HepG2 (cell line): ENCODE data around the gene WSB2. TPM values are rescaled to one million over a fixed set of nuclear protein-coding genes. Genes with fewer than 3 reads are reported as not detected.

Experiments
- AKAP8 ChIP-seq: sonication (generic); formaldehyde crosslinking; IDR thresholded peaks from 2 replicates; pipeline ENCODE4 v1.5.1; 2020; ENCODE audit warnings: mild to moderate bottlenecking, missing genetic modification reagents
- GATAD2A ChIP-seq: IDR thresholded peaks from 2 replicates; pipeline ENCODE4 v1.6.1; 2016
- IRX3 ChIP-seq: sonication (generic); formaldehyde crosslinking; IDR thresholded peaks from 2 replicates; pipeline ENCODE4 v1.8.1; 2023; ENCODE audit warnings: mild to moderate bottlenecking, low read depth, missing genetic modification reagents, borderline replicate concordance
- JARID2 ChIP-seq: sonication (generic); formaldehyde crosslinking; IDR thresholded peaks from 2 replicates; pipeline ENCODE4 v1.8.1; 2023; ENCODE audit warnings: missing genetic modification reagents, inconsistent platforms; ENCODE audit not compliant: insufficient replicate concordance
- POGZ ChIP-seq: sonication (generic); formaldehyde crosslinking; IDR thresholded peaks from 2 replicates; pipeline ENCODE4 v1.4.0; 2020; ENCODE audit warnings: mild to moderate bottlenecking, missing genetic modification reagents
- POLR2G ChIP-seq: fragments of 200-400 bp; formaldehyde crosslinking; IDR thresholded peaks from 2 replicates; pipeline ENCODE4 v1.6.1; 2018; ENCODE audit warnings: mild to moderate bottlenecking, low read depth, low read length, moderate library complexity
- RARG ChIP-seq: sonication (generic); formaldehyde crosslinking; IDR thresholded peaks from 2 replicates; pipeline ENCODE4 v1.4.0; 2020; ENCODE audit warnings: low read depth, mild to moderate bottlenecking, missing genetic modification reagents
- TBP ChIP-seq: sonication (generic); formaldehyde crosslinking; IDR thresholded peaks from 2 replicates; pipeline ENCODE4 v1.5.0; 2020; ENCODE audit warnings: missing genetic modification reagents
- ZBTB1 ChIP-seq: sonication (generic); formaldehyde crosslinking; IDR thresholded peaks from 2 replicates; pipeline ENCODE4 v1.4.0; 2020; ENCODE audit warnings: missing genetic modification reagents, borderline replicate concordance
- ZFX ChIP-seq: sonication (generic); formaldehyde crosslinking; IDR thresholded peaks from 2 replicates; pipeline ENCODE4 v1.4.0; 2020; ENCODE audit warnings: mild to moderate bottlenecking, low read depth, missing genetic modification reagents, moderate library complexity
- ZNF12 ChIP-seq: sonication (generic); formaldehyde crosslinking; IDR thresholded peaks from 2 replicates; pipeline ENCODE4 v1.5.0; 2020; ENCODE audit warnings: missing genetic modification reagents
- ZNF431 ChIP-seq: sonication (generic); formaldehyde crosslinking; IDR thresholded peaks from 2 replicates; pipeline ENCODE4 v1.9.0; 2022; ENCODE audit warnings: missing genetic modification reagents, low read depth, mild to moderate bottlenecking, borderline replicate concordance
- ZNF891 ChIP-seq: sonication (generic); formaldehyde crosslinking; IDR thresholded peaks from 2 replicates; pipeline ENCODE4 v1.5.0; 2020; ENCODE audit warnings: mild to moderate bottlenecking, missing genetic modification reagents
- polyA plus RNA-seq, 8 experiments: library from polyadenylated mRNA; depleted of rRNA in 3 of 8; stranded (reverse) in 7 of 8; unstranded in 1 of 8; fragments of >200 nt; fragmentation: Illumina TruSeq in 4 of 8; extraction: Trizol in 4 of 8; gene quantifications; 2 replicates each; pipeline versions ENCODE4 v1.2.1 to v1.2.3, GENCODE V29; 2011 to 2016; ENCODE audit warnings: low read depth in 4 of 8, missing spikeins in 1 of 8, mixed read lengths in 1 of 8; ENCODE audit not compliant: insufficient read depth in 1 of 8
- total RNA-seq, 5 experiments: library from RNA; depleted of rRNA; stranded (reverse); fragments of >200 nt; fragmentation: Illumina TruSeq; extraction: Trizol; gene quantifications; 2 replicates each; pipeline ENCODE4 v1.2.3, GENCODE V29; 2016; ENCODE audit warnings: low read depth in 1 of 5
- TF ChIP-seq, protein P1 (sequence below): sonication (generic); formaldehyde crosslinking; conservative IDR thresholded peaks from 2 replicates; pipeline ENCODE4 v1.8.1; 2023; ENCODE audit warnings: missing genetic modification reagents
- TF ChIP-seq, protein P2 (sequence below): fragments of 450-650 bp; IDR thresholded peaks from 2 replicates; pipeline ENCODE4 v1.6.1; 2016
- TF ChIP-seq, protein P3 (sequence below): sonication (generic); formaldehyde crosslinking; IDR thresholded peaks from 2 replicates; pipeline ENCODE4 v1.4.0; 2020; ENCODE audit warnings: missing genetic modification reagents
- TF ChIP-seq, protein P4 (sequence below): sonication (generic); formaldehyde crosslinking; IDR thresholded peaks from 2 replicates; pipeline ENCODE4 v1.8.0; 2022; ENCODE audit warnings: missing genetic modification reagents, mild to moderate bottlenecking, inconsistent platforms, borderline replicate concordance
- TF ChIP-seq, protein P5 (sequence below): sonication (generic); formaldehyde crosslinking; IDR thresholded peaks from 2 replicates; pipeline ENCODE4 v1.5.0; 2020; ENCODE audit warnings: missing genetic modification reagents
- TF ChIP-seq, protein P6 (sequence below): IDR thresholded peaks from 2 replicates; pipeline ENCODE4 v1.6.1; 2016; ENCODE audit warnings: mild to moderate bottlenecking, missing biosample characterization, missing genetic modification reagents
- TF ChIP-seq, protein P7 (sequence below), 2 experiments: fragments of 450-650 bp in 1 of 2; sonication (generic) in 1 of 2; formaldehyde crosslinking; IDR thresholded peaks; 2 replicates each; pipeline versions ENCODE4 v1.5.0 to v1.8.0; 2020 to 2022; ENCODE audit warnings: mild to moderate bottlenecking in 1 of 2, missing genetic modification reagents in 1 of 2
- TF ChIP-seq, protein P8 (sequence below): sonication (generic); IDR thresholded peaks from 2 replicates; pipeline ENCODE4 v1.6.1; 2016; ENCODE audit warnings: low read depth, borderline replicate concordance

WSB2 gene
- total and polyA plus RNA-seq, 2 of the 13 experiments (the other 11 are each of a cell fraction or from before 2014, with no cell fraction given) = 31.0 to 82.8 TPM

DNA sequence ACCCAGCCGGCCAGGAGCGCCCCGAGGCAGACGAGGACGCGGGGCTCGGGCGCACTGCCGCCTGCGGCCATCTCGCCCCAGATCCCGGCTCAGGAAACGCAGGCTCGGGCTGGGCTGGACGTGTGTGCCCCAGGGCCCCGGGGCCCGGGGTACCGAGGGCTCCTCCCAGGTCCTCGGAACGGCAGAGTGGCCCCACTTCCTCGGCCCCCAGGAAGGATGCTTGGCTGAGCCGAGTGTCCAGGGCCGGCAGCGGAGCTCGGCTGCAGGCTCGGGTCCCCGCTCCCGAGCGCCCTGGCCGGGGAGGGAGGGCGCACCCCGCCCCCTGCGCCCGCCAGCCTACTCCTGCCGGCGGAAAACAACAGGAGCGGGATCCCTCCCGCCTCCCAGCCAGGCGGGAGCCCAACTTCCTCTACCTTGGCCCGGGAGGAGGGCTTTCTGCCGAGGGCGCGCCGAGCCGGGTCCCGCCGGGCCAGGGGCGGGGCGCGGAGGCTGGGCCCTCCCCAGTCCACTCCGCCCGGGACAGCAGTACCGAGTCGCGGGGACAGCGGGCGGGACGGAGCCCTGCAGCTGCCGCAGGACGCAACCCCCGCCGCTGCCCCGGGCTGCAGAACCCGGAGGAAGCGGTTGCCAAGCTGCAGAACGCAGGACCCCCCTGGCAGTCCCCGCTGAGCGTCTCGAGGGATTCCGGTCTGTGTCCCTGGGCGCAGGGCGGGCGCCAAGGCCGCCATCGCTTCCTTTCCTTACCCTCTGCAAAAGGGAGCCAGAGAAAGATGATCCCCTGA lies 42.8 kb upstream of the WSB2 start, which contains the start of gene VSIG10 (continued):
- TF ChIP-seq, protein P1, sequence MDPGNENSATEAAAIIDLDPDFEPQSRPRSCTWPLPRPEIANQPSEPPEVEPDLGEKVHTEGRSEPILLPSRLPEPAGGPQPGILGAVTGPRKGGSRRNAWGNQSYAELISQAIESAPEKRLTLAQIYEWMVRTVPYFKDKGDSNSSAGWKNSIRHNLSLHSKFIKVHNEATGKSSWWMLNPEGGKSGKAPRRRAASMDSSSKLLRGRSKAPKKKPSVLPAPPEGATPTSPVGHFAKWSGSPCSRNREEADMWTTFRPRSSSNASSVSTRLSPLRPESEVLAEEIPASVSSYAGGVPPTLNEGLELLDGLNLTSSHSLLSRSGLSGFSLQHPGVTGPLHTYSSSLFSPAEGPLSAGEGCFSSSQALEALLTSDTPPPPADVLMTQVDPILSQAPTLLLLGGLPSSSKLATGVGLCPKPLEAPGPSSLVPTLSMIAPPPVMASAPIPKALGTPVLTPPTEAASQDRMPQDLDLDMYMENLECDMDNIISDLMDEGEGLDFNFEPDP (CRISPR knock-in tag) = no peak
- TF ChIP-seq, protein P2, sequence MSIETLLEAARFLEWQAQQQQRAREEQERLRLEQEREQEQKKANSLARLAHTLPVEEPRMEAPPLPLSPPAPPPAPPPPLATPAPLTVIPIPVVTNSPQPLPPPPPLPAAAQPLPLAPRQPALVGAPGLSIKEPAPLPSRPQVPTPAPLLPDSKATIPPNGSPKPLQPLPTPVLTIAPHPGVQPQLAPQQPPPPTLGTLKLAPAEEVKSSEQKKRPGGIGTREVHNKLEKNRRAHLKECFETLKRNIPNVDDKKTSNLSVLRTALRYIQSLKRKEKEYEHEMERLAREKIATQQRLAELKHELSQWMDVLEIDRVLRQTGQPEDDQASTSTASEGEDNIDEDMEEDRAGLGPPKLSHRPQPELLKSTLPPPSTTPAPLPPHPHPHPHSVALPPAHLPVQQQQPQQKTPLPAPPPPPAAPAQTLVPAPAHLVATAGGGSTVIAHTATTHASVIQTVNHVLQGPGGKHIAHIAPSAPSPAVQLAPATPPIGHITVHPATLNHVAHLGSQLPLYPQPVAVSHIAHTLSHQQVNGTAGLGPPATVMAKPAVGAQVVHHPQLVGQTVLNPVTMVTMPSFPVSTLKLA = no peak
- TF ChIP-seq, protein P3, sequence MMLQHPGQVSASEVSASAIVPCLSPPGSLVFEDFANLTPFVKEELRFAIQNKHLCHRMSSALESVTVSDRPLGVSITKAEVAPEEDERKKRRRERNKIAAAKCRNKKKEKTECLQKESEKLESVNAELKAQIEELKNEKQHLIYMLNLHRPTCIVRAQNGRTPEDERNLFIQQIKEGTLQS = no peak
- TF ChIP-seq, protein P4, sequence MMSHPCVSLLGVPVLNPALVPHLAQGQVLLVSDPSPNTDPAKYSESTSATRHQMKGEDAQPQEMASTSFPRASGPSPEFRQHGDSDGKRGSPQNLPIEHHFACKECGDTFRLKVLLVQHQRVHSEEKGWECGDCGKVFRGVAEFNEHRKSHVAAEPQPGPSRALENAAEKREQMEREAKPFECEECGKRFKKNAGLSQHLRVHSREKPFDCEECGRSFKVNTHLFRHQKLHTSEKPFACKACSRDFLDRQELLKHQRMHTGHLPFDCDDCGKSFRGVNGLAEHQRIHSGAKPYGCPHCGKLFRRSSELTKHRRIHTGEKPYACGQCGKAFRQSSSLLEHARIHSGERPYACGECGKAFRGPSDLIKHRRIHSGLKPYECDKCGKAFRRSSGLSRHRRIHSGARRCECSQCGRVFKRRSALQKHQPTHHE (CRISPR knock-in tag) = peak; percentile 44; the same call in 1 of the 2 replicates
- TF ChIP-seq, protein P5, sequence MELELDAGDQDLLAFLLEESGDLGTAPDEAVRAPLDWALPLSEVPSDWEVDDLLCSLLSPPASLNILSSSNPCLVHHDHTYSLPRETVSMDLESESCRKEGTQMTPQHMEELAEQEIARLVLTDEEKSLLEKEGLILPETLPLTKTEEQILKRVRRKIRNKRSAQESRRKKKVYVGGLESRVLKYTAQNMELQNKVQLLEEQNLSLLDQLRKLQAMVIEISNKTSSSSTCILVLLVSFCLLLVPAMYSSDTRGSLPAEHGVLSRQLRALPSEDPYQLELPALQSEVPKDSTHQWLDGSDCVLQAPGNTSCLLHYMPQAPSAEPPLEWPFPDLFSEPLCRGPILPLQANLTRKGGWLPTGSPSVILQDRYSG (CRISPR knock-in tag) = no peak
- TF ChIP-seq, protein P6, sequence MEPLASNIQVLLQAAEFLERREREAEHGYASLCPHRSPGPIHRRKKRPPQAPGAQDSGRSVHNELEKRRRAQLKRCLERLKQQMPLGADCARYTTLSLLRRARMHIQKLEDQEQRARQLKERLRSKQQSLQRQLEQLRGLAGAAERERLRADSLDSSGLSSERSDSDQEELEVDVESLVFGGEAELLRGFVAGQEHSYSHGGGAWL = peak; percentile 58; the same call in 1 of the 2 replicates
- TF ChIP-seq ZBTB1 (CRISPR knock-in tag) = no peak
- 0 out of 2 replicates have a peak, but pooled peaks have one; percentile 31 for TF ChIP-seq ZNF431
- TF ChIP-seq GATAD2A (CRISPR knock-in tag) = no peak
- TF ChIP-seq TBP (CRISPR knock-in tag) = no peak
- peak; percentile 87 for TF ChIP-seq POLR2G
- TF ChIP-seq RARG (CRISPR knock-in tag) = no peak
- TF ChIP-seq ZFX (CRISPR knock-in tag) = peak; percentile 67
- TF ChIP-seq IRX3 (CRISPR knock-in tag) = no peak; the same call in 1 of the 2 replicates
- TF ChIP-seq POGZ (CRISPR knock-in tag) = peak; percentile 22; the same call in 1 of the 2 replicates
- TF ChIP-seq, protein P7, sequence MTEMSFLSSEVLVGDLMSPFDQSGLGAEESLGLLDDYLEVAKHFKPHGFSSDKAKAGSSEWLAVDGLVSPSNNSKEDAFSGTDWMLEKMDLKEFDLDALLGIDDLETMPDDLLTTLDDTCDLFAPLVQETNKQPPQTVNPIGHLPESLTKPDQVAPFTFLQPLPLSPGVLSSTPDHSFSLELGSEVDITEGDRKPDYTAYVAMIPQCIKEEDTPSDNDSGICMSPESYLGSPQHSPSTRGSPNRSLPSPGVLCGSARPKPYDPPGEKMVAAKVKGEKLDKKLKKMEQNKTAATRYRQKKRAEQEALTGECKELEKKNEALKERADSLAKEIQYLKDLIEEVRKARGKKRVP (CRISPR knock-in tag; IDR thresholded peaks at IDR 0.05) = peak in 1 of 2 experiments; percentile 58; a peak in 1 of 4 replicates
- TF ChIP-seq ZNF12 (CRISPR knock-in tag) = no peak
- TF ChIP-seq ZNF891 (CRISPR knock-in tag) = peak; percentile 28; the same call in 1 of the 2 replicates
- TF ChIP-seq AKAP8 = no peak
- TF ChIP-seq JARID2 (CRISPR knock-in tag) = no peak
- TF ChIP-seq, protein P8, sequence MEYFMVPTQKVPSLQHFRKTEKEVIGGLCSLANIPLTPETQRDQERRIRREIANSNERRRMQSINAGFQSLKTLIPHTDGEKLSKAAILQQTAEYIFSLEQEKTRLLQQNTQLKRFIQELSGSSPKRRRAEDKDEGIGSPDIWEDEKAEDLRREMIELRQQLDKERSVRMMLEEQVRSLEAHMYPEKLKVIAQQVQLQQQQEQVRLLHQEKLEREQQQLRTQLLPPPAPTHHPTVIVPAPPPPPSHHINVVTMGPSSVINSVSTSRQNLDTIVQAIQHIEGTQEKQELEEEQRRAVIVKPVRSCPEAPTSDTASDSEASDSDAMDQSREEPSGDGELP = peak; percentile 14; the same call in 1 of the 2 replicates
